Measurements from ENCODE around the gene BBC3.
"Not testable (repeated sequence)": the region's sequence is repeated elsewhere in the genome, so short reads cannot be mapped to it uniquely, and the experiment has no call there.

Gene BBC3, protein sequence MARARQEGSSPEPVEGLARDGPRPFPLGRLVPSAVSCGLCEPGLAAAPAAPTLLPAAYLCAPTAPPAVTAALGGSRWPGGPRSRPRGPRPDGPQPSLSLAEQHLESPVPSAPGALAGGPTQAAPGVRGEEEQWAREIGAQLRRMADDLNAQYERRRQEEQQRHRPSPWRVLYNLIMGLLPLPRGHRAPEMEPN

GRCh38 chr19:47230921-47231214, at the start of gene BBC3:
Gene BBC3 (minus strand): TSS chr19:47231199. CDS start chr19:47228431, 2,768 bp downstream.
- TF ChIP-seq CTCF (IDR thresholded peaks at IDR 0.05; ENCODE audit: insufficient read depth, missing control alignments), result no peak
- FAIRE-seq (no peak), DNase-seq (ENCODE audit: insufficient read length, low spot score) (no peak)

DNA sequence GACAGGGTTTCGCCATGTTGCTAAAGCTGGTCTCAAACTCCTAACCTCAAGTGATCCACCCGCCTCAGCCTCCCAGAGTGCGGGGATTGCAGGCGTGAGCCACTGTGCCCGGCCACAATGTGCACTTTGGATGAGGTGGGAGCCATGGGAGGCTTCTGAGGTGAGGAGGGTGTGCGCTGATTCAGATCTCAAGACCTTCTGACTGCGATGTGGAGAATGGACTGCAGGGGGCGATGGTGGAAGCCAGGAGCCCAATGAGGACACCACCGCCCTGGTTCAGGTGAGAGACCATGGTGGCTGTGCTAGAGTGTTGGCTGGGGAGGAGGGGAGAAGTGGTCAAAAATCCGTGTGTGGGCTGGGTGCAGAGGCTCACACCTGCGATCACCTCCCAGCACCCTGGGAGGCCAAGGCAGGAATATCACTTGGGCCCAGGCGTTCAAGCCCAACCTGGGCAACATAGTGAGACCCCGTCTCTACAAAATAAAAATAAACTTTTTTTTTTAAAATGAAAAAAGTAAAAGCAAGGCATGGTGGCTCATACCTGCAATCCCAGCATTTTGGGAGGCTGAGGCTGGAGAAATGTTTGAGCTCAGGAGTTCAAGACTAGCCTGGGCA, 49.3 kb upstream of the BBC3 start:
- no peak for FAIRE-seq
- peak; percentile 40 for TF ChIP-seq CTCF (IDR thresholded peaks at IDR 0.05; ENCODE audit: insufficient read depth, missing control alignments)
- DNase-seq (ENCODE audit: insufficient read length, low spot score), result no peak

- DNase-seq (ENCODE audit: insufficient read length, low spot score); FAIRE-seq: not testable (repeated sequence)
Observed at GRCh38 chr19:47276513-47276912, 45.5 kb upstream of the BBC3 start.

GRCh38 chr19:47275791-47276461, 44.9 kb upstream of the BBC3 start:
- DNase-seq (ENCODE audit: insufficient read length, low spot score) (no peak), FAIRE-seq (no peak)
- no peak for TF ChIP-seq CTCF (IDR thresholded peaks at IDR 0.05; ENCODE audit: insufficient read depth, missing control alignments)

DNA sequence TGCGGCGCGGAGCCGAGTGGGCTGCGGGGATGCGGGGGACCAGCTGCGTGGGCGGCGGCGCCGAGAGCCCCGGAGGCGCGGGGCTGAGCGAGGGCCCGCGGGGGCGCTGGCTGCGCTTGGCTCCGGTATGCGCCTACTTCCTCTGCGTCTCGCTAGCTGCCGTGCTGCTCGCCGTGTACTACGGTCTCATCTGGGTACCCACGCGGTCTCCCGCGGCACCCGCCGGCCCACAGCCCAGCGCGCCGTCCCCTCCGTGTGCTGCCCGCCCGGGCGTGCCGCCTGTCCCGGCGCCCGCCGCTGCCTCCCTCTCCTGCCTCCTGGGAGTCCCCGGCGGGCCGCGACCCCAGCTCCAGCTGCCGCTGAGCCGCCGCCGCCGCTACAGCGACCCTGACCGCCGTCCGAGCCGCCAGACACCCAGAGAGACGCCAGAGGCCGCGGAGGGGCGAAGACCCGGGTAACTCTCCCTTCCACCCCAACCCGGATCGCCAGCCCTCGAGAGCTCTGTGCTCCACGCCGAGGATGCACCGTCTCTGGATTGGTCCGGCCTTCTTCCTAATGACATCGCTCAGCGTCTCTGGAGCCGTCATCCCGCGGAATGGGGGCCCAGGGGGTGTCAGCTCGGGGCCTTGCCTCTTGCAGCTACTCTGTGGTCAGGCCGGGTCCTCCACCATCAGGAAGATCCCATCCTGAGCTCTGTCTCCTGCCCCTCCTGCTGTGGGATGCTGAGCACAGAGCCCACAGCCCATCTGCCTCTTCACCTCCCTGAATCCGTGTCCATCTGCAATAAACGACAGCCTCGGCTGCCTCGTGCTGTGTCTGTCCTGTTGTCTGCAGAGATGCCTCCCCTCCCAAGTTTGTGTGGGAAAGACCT, 44.1 kb upstream of the BBC3 start:
- DNase-seq (ENCODE audit: insufficient read length, low spot score) (no peak), FAIRE-seq (no peak)
- TF ChIP-seq CTCF (IDR thresholded peaks at IDR 0.05; ENCODE audit: insufficient read depth, missing control alignments), result no peak

DNA sequence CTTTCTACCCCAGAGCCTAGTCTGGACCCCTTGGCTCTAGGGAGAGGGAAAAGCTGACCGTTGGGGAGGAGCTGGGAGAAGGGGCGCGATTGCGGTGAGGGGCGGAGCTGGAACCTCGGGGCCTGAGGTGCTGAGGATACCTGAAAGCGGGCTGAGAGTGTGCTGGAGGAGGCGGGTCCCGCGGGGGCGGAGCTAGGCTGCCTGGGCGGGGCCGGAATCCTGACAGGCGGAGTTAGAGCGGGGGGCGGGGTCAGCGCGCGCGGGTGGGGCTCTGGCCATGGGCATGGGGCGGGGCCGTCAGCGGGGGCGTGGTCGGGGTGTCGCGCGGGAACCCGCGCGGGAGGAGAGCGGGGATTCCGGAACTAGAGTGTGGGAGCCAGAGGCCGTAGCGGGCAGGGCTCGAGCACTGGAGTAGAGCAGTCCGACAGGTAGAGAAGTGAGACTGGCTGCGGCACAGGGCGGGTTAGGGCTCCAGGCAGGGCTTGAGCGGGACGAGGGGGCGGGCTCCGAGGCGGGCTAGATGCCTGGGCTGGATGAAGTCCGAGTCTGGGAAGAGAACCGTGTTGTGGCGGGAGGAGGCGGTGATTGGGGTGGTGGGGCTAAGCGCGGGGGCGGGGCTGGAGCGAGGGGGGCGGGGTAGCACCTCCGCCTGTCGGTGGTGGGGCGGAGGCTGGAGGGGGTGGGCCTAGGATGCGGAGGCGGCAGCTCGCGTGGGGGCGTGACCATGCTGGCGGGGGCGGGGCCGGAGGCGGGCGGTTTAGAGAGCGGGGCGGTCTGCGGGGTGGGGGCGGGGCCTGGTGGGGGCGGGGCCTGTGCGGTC, 43.3 kb upstream of the BBC3 start, which contains the start of gene INAFM1:
Gene INAFM1 (plus strand): TSS at position 815 of the 820 bp plus-strand sequence. CDS start 35 bp downstream, outside the sequence.
- DNase-seq (ENCODE audit: insufficient read length, low spot score) (peak; percentile 57), FAIRE-seq (no peak)
- TF ChIP-seq CTCF (IDR thresholded peaks at IDR 0.05; ENCODE audit: insufficient read depth, missing control alignments), result no peak
